Stimulated activated CD4-positive, alpha-beta T cell treated with anti-CD3 and anti-CD28 coated beads, Interleukin-12 subunit alpha, Interleukin-12 subunit beta, amount 100 ng/mL, for 48 hours (primary cell): ENCODE data around the gene LCE1E.

Experiments
- DNase-seq, 3 donors: peaks; one replicate each; pipeline ENCODE4 v3.0.0-alpha.2; 2020; ENCODE audit warnings: low read depth in 2 of 3, low spot score in 1 of 3

The LCE1E gene

GRCh38 chr1:152777510-152778137 is 8.4 kb upstream of the LCE1E start:
- no peak for DNase-seq

DNA sequence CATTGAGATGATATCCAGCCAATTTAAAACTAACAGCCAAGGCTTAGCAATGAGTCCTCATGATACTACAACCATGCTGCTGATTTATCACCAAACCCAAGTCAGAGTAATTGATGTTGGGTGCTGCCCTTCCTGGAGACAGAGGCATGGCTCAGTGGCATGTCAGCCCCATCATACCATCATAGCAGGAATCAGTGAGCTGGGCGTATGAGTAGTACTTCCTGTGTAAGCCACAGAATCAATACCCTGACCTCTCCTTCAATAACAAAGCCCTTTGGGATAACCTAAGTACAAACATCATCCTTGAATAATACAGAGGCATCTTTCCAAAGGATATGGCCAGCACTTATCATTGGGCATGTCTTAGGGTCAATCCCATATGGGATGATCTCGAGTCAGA is 3.0 kb upstream of the LCE1E start:
- no peak for DNase-seq

DNA sequence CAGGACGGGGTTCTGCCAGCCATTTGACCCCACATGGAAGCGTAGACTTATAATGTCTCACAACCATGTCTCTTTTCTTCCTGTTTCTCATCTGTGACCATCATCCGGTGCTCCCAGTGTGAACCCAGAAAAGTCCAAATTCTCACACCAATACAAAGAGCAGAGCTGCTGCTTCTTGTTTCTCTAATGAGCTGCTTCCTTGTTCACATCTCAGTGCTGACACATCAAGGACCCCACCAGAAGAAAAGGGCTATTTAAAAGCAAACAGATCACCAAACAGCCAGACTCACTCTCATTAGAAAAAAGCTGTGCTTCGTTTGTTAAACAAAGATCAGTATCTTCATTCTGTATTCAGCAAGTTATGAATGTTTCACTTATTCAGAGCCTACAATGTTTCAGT is 9.6 kb downstream of the LCE1E start:
- no peak for DNase-seq

DNA sequence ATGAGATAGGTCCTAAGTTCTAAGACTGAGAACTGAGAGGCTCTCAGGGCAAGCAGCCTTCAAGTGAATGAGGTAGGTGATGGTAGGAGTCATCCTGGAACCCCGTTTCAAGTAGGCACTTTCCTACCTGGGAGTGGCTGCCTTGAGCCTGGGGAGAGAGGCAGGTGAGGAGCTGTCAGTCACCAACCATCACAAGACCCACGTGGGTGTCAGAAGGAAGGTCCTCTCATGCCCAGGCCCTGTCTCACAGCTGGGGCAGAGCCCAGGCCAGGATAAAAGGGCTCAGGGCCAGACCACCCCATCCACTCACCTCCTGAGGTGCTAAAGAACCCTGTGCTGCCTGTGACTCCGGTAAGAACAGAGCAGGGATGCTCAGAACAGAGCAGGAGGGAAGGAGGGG is 10.4 kb downstream of the LCE1E start, which contains the start of gene LCE1D:
TSS of gene LCE1D (plus strand) at position 301 of the 400 bp plus-strand sequence. CDS start 1,074 bp downstream, outside the sequence.
- DNase-seq, result no peak

DNA sequence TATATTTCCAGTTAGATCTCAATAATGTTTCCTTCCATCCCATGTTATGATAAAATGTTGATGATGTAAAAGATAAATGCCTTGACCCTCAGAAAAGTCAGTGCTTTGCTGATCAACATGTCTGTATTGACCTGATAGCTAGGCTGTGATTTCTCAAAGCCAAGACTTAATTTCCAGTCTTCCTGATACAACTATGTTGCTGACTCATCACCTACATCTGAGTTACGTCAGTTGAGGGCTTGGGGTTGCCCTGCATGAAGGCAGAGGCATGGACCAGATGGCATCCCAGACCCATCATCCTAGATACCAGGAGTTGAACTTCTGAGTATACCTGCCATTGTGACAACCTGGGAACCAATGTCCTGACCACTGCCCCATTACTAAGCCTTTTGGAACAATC is 15.3 kb downstream of the LCE1E start:
- no peak for DNase-seq

DNA sequence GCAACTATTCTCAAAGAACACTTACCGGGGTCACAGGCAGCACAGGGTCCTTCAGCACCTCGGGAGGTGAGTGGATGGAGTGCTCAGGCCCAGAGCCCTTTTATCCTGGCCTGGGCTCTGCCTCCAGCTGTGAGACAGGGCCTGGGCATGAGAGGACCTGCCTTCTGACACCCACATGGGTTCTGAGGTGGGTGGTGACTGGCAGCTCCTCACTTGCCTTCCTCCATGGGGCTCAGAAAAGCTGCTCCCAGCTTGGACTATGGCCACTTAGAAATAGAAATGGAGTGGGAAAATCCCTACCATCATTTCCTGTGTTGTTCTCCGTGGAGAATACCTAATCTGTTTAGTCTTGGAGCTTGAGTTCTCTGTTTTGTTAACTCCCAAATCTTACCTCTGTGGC is 20.5 kb downstream of the LCE1E start, which contains the start of gene LCE1C:
TSS of gene LCE1C (minus strand) at position 76 of the 400 bp plus-strand sequence. CDS start 1,173 bp downstream, outside the sequence.
- DNase-seq, result no peak

DNA sequence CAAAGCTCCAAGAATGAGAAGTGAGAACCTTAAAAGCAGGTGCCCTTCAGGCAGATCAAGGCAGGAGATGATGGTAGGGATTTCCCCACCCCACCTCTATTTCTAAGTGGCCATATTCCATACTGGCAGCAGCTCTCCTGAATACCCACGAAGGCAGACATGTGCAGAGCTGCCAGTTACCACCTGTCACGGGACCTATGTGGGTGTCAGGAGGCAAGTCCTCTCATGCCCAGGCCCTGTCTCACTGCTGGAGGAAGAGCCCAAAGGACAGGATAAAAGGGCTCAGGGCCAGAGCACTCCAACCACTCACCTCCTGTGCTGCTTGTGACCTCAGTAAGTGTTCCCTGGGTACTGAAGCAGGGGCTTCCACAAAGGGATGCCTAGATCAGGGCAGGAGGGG is 25.0 kb downstream of the LCE1E start:
- no peak for DNase-seq

- DNase-seq, result no peak
These were observed 25.6 kb downstream of the LCE1E start, which contains the start of gene LCE1B for GRCh38 chr1:152811671-152812070. TSS of gene LCE1B (plus strand) at chr1:152811971. CDS start at chr1:152812447, 476 bp downstream.

GRCh38 chr1:152817309-152817708 is 31.3 kb downstream of the LCE1E start:
- DNase-seq, result no peak

- DNase-seq, result no peak
These were observed 37.2 kb downstream of the LCE1E start for GRCh38 chr1:152823294-152823693.

- no peak for DNase-seq
These were observed 38.9 kb downstream of the LCE1E start for GRCh38 chr1:152824964-152825363.

GRCh38 chr1:152827173-152827572 is 41.1 kb downstream of the LCE1E start, which contains the start of gene LCE1A:
TSS of gene LCE1A (plus strand) at chr1:152827473. CDS start at chr1:152827473, 0 bp downstream.
- no peak for DNase-seq

DNA sequence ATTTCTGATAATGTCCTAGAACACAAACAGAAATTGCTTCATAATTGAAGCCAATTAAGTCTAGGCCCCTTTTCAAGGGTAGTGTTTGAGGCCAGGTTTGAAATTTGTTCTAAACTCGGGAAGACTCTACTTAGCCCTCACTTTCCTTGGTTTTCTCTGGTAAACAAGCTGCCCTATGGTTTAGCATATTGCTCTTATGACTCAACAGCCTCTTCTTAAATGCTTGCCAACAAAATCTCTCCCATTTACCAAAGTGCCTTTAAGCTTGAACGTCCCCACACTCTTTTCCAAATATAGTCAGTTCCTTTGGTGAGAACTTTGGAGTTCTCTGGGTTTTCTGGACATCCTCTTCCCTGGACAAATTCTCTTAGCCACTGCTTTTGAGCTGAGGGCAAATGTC is 50.8 kb downstream of the LCE1E start:
- DNase-seq, result no peak
